ENCODE data around the gene CADPS2. TPM values are rescaled to one million over a fixed set of nuclear protein-coding genes. Genes with fewer than 3 reads are reported as not detected.

CADPS2 gene
- total RNA-seq, 1 experiment from 2014 or later, result 12.2 TPM

- TF ChIP-seq ZNF219 (CRISPR knock-in tag; IDR thresholded peaks at IDR 0.05; ENCODE audit: borderline replicate concordance), result no peak
These were observed 124.2 kb downstream of the CADPS2 start (continued) for GRCh38 chr7:122762071-122762470.

GRCh38 chr7:122758501-122758900 lies 127.8 kb downstream of the CADPS2 start:
- H3K4me3 Mint-ChIP-seq, result no peak overlapping the region
- no peaks in the 10 kb centered on the region for H3K27me3 Mint-ChIP-seq (ENCODE audit: low read depth)
- ATAC-seq (0 out of 2 replicates have a peak, but pooled peaks have one; percentile 28), DNase-seq (ENCODE audit: low spot score) (no peak)
- H3K36me3 Mint-ChIP-seq, result no peaks in the 10 kb centered on the region
- ChIA-PET POLR2A (no interaction called here), CTCF (no interaction called here)
- peaks cover 29% of the 10 kb centered on the region for H3K4me1 Mint-ChIP-seq
- no peak for TF ChIP-seq E2F5 (CRISPR knock-in tag; IDR thresholded peaks at IDR 0.05)
- TF ChIP-seq CBFB (CRISPR knock-in tag; IDR thresholded peaks at IDR 0.05; ENCODE audit: low read depth), result no peak
- TF ChIP-seq NFATC4 (CRISPR knock-in tag; IDR thresholded peaks at IDR 0.05), result no peak
- TF ChIP-seq MYBL2 (CRISPR knock-in tag; IDR thresholded peaks at IDR 0.05), result no peak
- no peak for TF ChIP-seq SMAD3 (CRISPR knock-in tag; IDR thresholded peaks at IDR 0.05; ENCODE audit: borderline replicate concordance)
- TF ChIP-seq FOXK1 (CRISPR knock-in tag; IDR thresholded peaks at IDR 0.05), result no peak
- no peak for TF ChIP-seq FOXP4 (CRISPR knock-in tag; IDR thresholded peaks at IDR 0.05)
- no peak for TF ChIP-seq SMAD4 (CRISPR knock-in tag; IDR thresholded peaks at IDR 0.05)
- no peak for TF ChIP-seq ZNF121 (CRISPR knock-in tag; IDR thresholded peaks at IDR 0.05)
- no peak for TF ChIP-seq FOXP1 (CRISPR knock-in tag; IDR thresholded peaks at IDR 0.05; ENCODE audit: borderline replicate concordance)
- no peak for TF ChIP-seq SOX15 (CRISPR knock-in tag; IDR thresholded peaks at IDR 0.05)
- TF ChIP-seq ELF4 (CRISPR knock-in tag; IDR thresholded peaks at IDR 0.05; ENCODE audit: low read depth), result no peak
- no peak for TF ChIP-seq ZBTB43 (CRISPR knock-in tag; IDR thresholded peaks at IDR 0.05)
- TF ChIP-seq MAX (CRISPR knock-in tag; IDR thresholded peaks at IDR 0.05), result no peak
- no peak for TF ChIP-seq TP53 (CRISPR knock-in tag; IDR thresholded peaks at IDR 0.05)
- no peak for TF ChIP-seq ZNF281 (CRISPR knock-in tag; IDR thresholded peaks at IDR 0.05)
- TF ChIP-seq MLX (CRISPR knock-in tag; IDR thresholded peaks at IDR 0.05), result no peak
- TF ChIP-seq PREB (CRISPR knock-in tag; IDR thresholded peaks at IDR 0.05; ENCODE audit: borderline replicate concordance), result no peak
- TF ChIP-seq USF2 (CRISPR knock-in tag; IDR thresholded peaks at IDR 0.05), result no peak
- no peaks in the 10 kb centered on the region for H3K9me3 Mint-ChIP-seq
- H3K27ac Mint-ChIP-seq, result no peak overlapping the region

All from WTC11 (cell line).